ENCODE results near the gene SLC25A39. TPM values are rescaled to one million over a fixed set of nuclear protein-coding genes. Genes with fewer than 3 reads are reported as not detected.

SLC25A39 gene
- total and polyA plus RNA-seq, 9 of the 15 experiments (the other 6 are each of a cell fraction or from before 2014, with no cell fraction given): 4.8 to 267 (median 140) TPM

GRCh38 chr17:44324571-44325275 is at the start of gene SLC25A39 (continued):
- TF ChIP-seq MGA (IDR thresholded peaks at IDR 0.05) (no peak), KDM5B (IDR thresholded peaks at IDR 0.05; ENCODE audit: insufficient replicate concordance, low read depth, low read length) (peak; percentile 75), ZNF79 (CRISPR knock-in tag; IDR thresholded peaks at IDR 0.05; ENCODE audit: low read depth) (no peak), CBX5 (IDR thresholded peaks at IDR 0.05; ENCODE audit: borderline replicate concordance, low read depth) (0 out of 2 replicates have a peak, but pooled peaks have one; percentile 37), TEAD1 (CRISPR knock-in tag; IDR thresholded peaks at IDR 0.05) (peak in 1 of 2 experiments; percentile 37; a peak in 1 of 4 replicates), NRF1 (conservative IDR thresholded peaks at IDR 0.05 in 1 of 2, IDR thresholded peaks at IDR 0.05 in 1 of 2) (peak; percentile 78 to 83; a peak in 3 of 4 replicates), KAT7 (CRISPR knock-in tag; IDR thresholded peaks at IDR 0.05; ENCODE audit: borderline replicate concordance) (0 out of 2 replicates have a peak, but pooled peaks have one; percentile 15), HDAC1 (IDR thresholded peaks at IDR 0.05) (peak in 1 of 2 experiments; percentile 83; a peak in 2 of 4 replicates)
- TF ChIP-seq, protein P1, sequence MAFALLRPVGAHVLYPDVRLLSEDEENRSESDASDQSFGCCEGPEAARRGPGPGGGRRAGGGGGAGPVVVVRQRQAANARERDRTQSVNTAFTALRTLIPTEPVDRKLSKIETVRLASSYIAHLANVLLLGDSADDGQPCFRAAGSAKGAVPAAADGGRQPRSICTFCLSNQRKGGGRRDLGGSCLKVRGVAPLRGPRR (CRISPR knock-in tag; IDR thresholded peaks at IDR 0.05): no peak
- TF ChIP-seq, protein P2, sequence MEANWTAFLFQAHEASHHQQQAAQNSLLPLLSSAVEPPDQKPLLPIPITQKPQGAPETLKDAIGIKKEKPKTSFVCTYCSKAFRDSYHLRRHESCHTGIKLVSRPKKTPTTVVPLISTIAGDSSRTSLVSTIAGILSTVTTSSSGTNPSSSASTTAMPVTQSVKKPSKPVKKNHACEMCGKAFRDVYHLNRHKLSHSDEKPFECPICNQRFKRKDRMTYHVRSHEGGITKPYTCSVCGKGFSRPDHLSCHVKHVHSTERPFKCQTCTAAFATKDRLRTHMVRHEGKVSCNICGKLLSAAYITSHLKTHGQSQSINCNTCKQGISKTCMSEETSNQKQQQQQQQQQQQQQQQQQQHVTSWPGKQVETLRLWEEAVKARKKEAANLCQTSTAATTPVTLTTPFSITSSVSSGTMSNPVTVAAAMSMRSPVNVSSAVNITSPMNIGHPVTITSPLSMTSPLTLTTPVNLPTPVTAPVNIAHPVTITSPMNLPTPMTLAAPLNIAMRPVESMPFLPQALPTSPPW (CRISPR knock-in tag; IDR thresholded peaks at IDR 0.05): peak; percentile 95
